HepG2 (cell line): ENCODE measurements around the gene ACACA. TPM values are rescaled to one million over a fixed set of nuclear protein-coding genes. Genes with fewer than 3 reads are reported as not detected.

Experiments
- AFF4 ChIP-seq: sonication (generic); formaldehyde crosslinking; IDR thresholded peaks from 2 replicates; pipeline ENCODE4 v1.4.0; 2020; ENCODE audit warnings: missing genetic modification reagents
- ARID3A ChIP-seq: IDR thresholded peaks from 2 replicates; pipeline ENCODE4 v1.6.1; 2012; ENCODE audit warnings: low read depth, low read length, improper control_type of control experiment
- DRAP1 ChIP-seq: IDR thresholded peaks from 2 replicates; pipeline ENCODE4 v1.6.1; 2016; ENCODE audit warnings: missing genetic modification reagents, missing compliant biosample characterization
- ELF1 ChIP-seq: sonication (generic); formaldehyde crosslinking; IDR thresholded peaks from 2 replicates; pipeline ENCODE4 v1.4.0; 2020; ENCODE audit warnings: missing genetic modification reagents
- EP300 ChIP-seq, 3 experiments: sonication (generic) in 1 of 3; formaldehyde crosslinking in 1 of 3; IDR thresholded peaks; 2 replicates each; pipeline versions ENCODE4 v1.5.1 to v1.6.1; 2011 to 2020; ENCODE audit warnings: low read depth in 2 of 3, low read length in 2 of 3, borderline replicate concordance in 1 of 3, improper control_type of control experiment in 1 of 3, mild to moderate bottlenecking in 1 of 3, missing genetic modification reagents in 1 of 3, moderate library complexity in 1 of 3
- FOXK2 ChIP-seq: fragments of 450-650 bp; IDR thresholded peaks from 2 replicates; pipeline ENCODE4 v1.6.1; 2016
- HDAC2 ChIP-seq: sonication (generic); formaldehyde crosslinking; IDR thresholded peaks from 2 replicates; pipeline ENCODE4 v1.4.0; 2020; ENCODE audit warnings: missing genetic modification reagents
- NFAT5 ChIP-seq: sonication (generic); formaldehyde crosslinking; IDR thresholded peaks from 2 replicates; pipeline ENCODE4 v1.4.0; 2020; ENCODE audit warnings: missing genetic modification reagents
- SRSF1 ChIP-seq: fragments of 200-400 bp; formaldehyde crosslinking; optimal IDR thresholded peaks from 2 replicates; pipeline ENCODE3; 2017; ENCODE audit warnings: mild to moderate bottlenecking, low read depth, low read length, moderate library complexity
- ZBTB42 ChIP-seq: sonication (generic); formaldehyde crosslinking; IDR thresholded peaks from 2 replicates; pipeline ENCODE4 v1.5.0; 2020; ENCODE audit warnings: mild to moderate bottlenecking, missing genetic modification reagents
- ZC3H4 ChIP-seq: sonication (generic); formaldehyde crosslinking; IDR thresholded peaks from 2 replicates; pipeline ENCODE4 v1.4.0; 2020; ENCODE audit warnings: missing genetic modification reagents, borderline replicate concordance
- ZFP41 ChIP-seq: sonication (generic); formaldehyde crosslinking; IDR thresholded peaks from 2 replicates; pipeline ENCODE4 v1.4.0; 2020; ENCODE audit warnings: mild to moderate bottlenecking, missing genetic modification reagents, borderline replicate concordance
- ZNF264 ChIP-seq: sonication (generic); formaldehyde crosslinking; IDR thresholded peaks from 2 replicates; pipeline ENCODE4 v1.4.0; 2020; ENCODE audit warnings: missing genetic modification reagents
- ZNF337 ChIP-seq: sonication (generic); formaldehyde crosslinking; IDR thresholded peaks from 2 replicates; pipeline ENCODE4 v1.5.1; 2020; ENCODE audit warnings: missing genetic modification reagents, low read depth, mild to moderate bottlenecking, borderline replicate concordance
- ZNF468 ChIP-seq: sonication (generic); formaldehyde crosslinking; IDR thresholded peaks from 2 replicates; pipeline ENCODE4 v1.8.0; 2022; ENCODE audit warnings: mild to moderate bottlenecking, moderate library complexity, missing genetic modification reagents
- ZSCAN12 ChIP-seq: sonication (generic); formaldehyde crosslinking; IDR thresholded peaks from 2 replicates; pipeline ENCODE4 v1.9.0; 2021; ENCODE audit warnings: mild to moderate bottlenecking, missing genetic modification reagents
- polyA plus RNA-seq, 8 experiments: library from polyadenylated mRNA; depleted of rRNA in 3 of 8; stranded (reverse) in 7 of 8; unstranded in 1 of 8; fragments of >200 nt; fragmentation: Illumina TruSeq in 4 of 8; extraction: Trizol in 4 of 8; gene quantifications; 2 replicates each; pipeline versions ENCODE4 v1.2.1 to v1.2.3, GENCODE V29; 2011 to 2016; ENCODE audit warnings: low read depth in 4 of 8, missing spikeins in 1 of 8, mixed read lengths in 1 of 8; ENCODE audit not compliant: insufficient read depth in 1 of 8
- total RNA-seq, 5 experiments: library from RNA; depleted of rRNA; stranded (reverse); fragments of >200 nt; fragmentation: Illumina TruSeq; extraction: Trizol; gene quantifications; 2 replicates each; pipeline ENCODE4 v1.2.3, GENCODE V29; 2016; ENCODE audit warnings: low read depth in 1 of 5

ACACA gene
- total and polyA plus RNA-seq, 2 of the 13 experiments (the other 11 are each of a cell fraction or from before 2014, with no cell fraction given): 39.2 to 47.2 TPM

GRCh38 chr17:37406635-37407461 lies at the start of gene ACACA, which contains the start of gene TADA2A (continued):
- TF ChIP-seq ARID3A (no peak), SRSF1 (peak; percentile 68), DRAP1 (CRISPR knock-in tag) (0 out of 2 replicates have a peak, but pooled peaks have one; percentile 18), ZNF468 (CRISPR knock-in tag) (no peak), ZNF264 (0 out of 2 replicates have a peak, but pooled peaks have one; percentile 12), EP300 (IDR thresholded peaks at IDR 0.05; ENCODE audit: low read depth in 2 of 2, low read length in 2 of 2) (0 out of 4 replicates have a peak, but pooled peaks of 1 of the 2 experiments have one; percentile 24), EP300 (CRISPR knock-in tag; IDR thresholded peaks at IDR 0.05; ENCODE audit: borderline replicate concordance) (no peak), ZNF337 (no peak), ELF1 (CRISPR knock-in tag) (0 out of 2 replicates have a peak, but pooled peaks have one; percentile 39), FOXK2 (no peak), HDAC2 (no peak; the same call in 1 of the 2 replicates), ZBTB42 (CRISPR knock-in tag) (no peak), NFAT5 (CRISPR knock-in tag) (no peak), ZSCAN12 (CRISPR knock-in tag) (no peak), ZFP41 (CRISPR knock-in tag) (0 out of 2 replicates have a peak, but pooled peaks have one; percentile 46), ZC3H4 (no peak), AFF4 (CRISPR knock-in tag) (no peak)
